ENCODE measurements around the gene TCP11L2.
"Not testable (repeated sequence)": the region's sequence is repeated elsewhere in the genome, so short reads cannot be mapped to it uniquely, and the experiment has no call there.

Gene TCP11L2

DNA sequence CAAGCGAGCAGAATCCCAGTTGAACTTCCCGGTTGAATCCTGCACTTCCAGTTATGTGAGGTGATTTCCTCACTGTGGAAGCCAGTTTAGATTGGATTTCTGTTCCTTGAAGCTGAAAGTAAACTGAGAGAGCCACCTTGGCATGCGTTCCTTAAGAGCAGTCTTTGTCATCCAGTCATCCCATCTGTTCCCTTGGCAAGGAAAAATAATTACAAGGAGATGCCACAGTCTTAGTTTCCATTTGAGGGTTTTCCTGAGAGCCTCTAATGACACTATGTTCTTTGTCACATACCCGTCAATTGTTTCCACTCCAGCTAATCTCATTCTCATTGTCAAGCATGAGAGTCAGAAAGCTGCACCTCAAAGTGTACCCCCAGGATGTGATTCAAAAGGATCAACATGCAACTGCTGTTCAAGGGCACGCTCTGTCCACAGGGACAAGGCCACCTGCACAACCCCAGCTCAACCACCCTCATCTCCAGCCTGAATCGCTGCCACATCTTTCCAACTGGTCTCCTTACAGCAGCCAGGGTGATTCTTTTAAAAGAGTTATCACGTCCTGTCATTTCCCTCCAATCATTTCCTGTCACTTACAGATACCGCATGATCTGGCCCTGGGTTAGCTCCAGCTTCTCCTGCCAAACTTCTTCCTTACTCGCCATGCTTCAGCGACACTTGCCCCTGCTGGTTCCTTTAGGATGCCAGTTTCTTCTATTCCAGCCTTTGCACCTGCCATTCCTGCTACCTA is 18.0 kb upstream of the TCP11L2 start:
- no peak for DNase-seq

GRCh38 chr12:106285982-106286381 is 16.6 kb upstream of the TCP11L2 start:
- DNase-seq, result no peak

GRCh38 chr12:106286576-106287162 is 15.9 kb upstream of the TCP11L2 start:
- DNase-seq, result not testable (repeated sequence)

GRCh38 chr12:106287364-106287763 is 15.2 kb upstream of the TCP11L2 start:
- peak; percentile 39 for DNase-seq

DNA sequence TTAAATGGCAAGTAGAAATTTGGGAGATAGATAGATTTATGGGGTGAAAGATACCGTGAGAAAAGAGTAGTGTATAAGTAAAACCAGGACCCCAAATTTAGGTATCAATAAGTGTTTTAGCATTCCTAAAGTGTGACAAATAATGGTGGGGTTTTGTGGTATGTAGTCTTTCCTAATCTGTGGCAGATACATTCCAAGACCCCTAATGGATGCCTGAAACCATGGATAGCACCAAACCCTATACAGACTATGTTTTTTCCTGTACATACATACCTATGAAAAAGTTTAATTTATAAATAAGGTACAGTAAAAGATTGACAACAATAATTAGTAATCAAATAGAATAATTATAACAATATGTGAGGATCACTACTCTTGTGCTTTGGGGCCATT is 14.4 kb upstream of the TCP11L2 start:
- peak; percentile 73 for DNase-seq

DNA sequence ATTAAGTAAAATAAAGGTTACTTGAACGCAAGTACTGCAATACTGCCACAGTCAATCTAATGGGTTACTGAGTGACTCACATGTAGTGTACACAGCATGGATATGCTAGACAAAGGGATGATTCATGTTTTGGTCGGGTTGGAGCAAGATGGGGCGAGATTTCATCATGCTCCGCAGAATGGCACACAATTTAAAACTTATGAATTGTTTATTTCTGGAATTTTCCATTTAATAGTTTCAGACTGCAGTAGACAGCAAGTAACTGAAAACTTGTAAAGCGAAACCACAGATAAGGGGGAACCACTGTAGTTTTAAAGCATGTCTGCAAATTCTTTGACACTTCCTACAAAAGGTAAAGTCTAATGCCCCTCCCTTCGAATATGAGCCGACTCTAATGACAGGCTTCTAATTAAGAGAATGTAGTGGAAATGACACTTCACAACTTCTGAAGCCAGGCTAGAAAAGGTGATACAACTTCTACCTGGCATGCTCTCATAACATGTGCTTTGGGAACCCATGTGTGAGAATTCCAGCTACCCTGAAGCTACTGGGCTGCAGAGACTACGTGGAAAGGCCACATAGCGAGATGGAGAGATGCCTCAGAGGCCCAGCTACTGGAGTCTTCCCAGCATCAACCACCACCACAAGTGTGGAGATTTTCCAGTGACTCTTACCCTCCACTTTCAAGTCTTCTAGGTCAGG is 13.9 kb upstream of the TCP11L2 start:
- DNase-seq, result peak; percentile 96

GRCh38 chr12:106289196-106289681 is 13.3 kb upstream of the TCP11L2 start:
- DNase-seq, result no peak

DNA sequence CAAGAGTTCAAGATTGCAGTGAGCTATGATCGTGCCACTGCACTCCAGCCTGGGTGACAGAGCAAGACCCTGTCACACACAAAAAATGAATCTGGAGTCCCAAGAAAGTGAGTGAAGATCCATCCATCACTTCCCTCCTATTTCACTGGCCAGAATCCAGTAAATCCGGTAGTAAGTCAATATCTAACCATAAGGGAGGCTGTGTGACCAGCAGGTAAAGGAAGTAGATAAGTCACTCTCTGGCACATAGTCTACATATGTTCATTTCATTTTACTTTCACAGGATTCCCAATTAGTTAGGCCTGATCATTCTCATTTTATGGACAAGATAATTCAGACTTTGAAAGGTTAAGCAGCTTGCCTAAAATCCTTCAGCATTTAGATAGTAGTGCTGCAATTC is 11.9 kb upstream of the TCP11L2 start:
- DNase-seq, result no peak

- no peak for DNase-seq
Observed at GRCh38 chr12:106291342-106291741, 11.2 kb upstream of the TCP11L2 start.

DNA sequence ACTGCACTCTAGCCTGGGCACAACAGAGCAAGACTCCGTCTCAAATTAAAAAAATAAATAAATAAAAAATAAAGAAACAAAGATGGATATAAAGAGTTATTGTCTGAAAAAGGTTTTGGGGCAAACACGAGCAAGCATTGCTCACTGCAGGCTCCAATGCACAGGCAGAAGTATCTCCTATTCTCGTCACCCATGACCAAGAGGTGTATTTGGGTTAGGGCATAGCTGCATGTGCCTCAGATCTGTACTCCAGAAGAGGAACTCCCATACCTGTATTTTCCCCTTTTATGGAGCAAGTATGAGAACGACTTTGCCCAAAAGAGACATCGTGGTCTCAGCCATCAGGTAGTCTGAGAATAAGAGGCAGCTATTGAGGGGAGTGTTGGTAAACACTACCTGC is 10.2 kb upstream of the TCP11L2 start:
- no peak for DNase-seq

DNA sequence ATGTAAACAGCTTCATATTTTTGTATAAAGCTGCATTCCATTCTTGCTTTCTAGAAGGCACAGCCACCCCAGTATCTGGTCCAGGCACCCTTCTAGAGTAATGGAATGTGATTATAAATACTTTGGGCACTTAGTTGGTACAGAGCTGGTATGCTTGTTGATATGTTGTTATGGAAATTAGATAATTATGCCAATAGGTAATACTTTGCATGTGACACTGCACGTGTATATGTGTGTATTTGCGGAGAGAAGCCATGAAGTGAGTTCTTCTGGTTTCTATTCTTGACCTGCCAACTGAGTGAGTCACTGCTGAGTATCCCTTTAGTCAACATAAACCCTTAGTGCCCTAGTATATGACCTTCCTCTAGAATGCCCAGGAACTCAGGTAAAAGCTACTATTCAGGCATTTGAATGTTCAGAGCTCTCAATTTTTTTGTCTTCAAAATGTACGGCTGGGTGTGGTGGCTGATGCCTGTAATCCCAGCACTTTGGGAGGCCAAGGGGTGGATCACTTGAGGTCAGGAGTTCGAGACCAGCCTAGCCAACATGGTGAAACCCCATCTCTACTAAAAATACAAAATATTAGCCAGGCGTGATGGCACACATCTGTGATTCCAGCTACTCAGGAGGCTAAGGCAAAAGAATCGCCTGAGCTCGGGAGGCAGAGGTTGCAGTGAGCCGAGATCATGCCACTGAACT is 6.2 kb upstream of the TCP11L2 start:
- DNase-seq, result peak; percentile 38

- no peak for DNase-seq
Observed at GRCh38 chr12:106297075-106297474, 5.5 kb upstream of the TCP11L2 start.

GRCh38 chr12:106297681-106298080 is 4.9 kb upstream of the TCP11L2 start:
- no peak for DNase-seq

GRCh38 chr12:106299202-106299774 is 3.2 kb upstream of the TCP11L2 start:
- no peak for DNase-seq

- no peak for DNase-seq
Observed at GRCh38 chr12:106300761-106301160, 1.8 kb upstream of the TCP11L2 start.

DNA sequence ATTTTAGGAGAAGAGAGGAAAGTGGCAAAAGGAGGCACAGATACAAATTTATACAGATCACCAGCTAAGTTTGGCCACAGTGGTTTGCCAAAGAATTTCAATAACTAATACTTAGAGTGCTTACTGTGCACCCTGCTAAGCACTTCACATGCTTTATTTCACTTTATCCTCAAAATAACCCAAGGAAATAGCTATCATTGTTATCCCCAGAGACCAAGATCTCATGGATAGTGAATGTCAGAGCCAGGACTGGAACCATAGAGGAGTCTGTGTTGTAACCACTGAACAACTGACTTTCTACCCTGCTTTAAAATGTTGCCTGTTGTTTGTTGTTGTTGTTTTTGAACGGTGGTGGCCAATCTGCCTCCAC is 1.3 kb upstream of the TCP11L2 start:
- DNase-seq, result peak; percentile 64

- DNase-seq, result peak; percentile 48
Observed at GRCh38 chr12:106301611-106302321, 767 bp upstream of the TCP11L2 start.

- peak; percentile 65 for DNase-seq
Observed at GRCh38 chr12:106303202-106303820, 778 bp downstream of the TCP11L2 start.

DNA sequence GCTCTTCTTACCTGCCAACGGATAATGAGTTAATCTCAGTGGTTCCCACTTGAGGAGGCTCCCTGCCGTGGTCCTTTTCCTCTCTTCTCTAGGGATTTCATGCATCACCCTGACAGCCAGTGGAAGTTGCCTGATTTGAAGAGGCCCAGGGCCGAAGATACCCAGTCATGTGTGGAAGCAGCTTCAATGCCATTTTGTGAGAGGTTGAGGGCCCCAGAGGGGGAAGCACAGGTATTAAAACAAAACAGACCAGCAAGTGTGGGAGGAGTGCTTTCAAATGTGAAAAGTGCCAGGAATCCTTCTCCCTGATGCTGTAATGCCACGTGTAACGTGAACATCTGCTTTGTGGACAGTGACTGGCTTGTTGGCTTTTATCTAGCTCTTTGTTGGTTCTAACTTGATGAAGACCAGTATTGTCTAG is 1.5 kb downstream of the TCP11L2 start:
- DNase-seq, result no peak

GRCh38 chr12:106304797-106305196 is 2.3 kb downstream of the TCP11L2 start:
- no peak for DNase-seq

GRCh38 chr12:106305376-106305775 is 2.8 kb downstream of the TCP11L2 start:
- no peak for DNase-seq

DNA sequence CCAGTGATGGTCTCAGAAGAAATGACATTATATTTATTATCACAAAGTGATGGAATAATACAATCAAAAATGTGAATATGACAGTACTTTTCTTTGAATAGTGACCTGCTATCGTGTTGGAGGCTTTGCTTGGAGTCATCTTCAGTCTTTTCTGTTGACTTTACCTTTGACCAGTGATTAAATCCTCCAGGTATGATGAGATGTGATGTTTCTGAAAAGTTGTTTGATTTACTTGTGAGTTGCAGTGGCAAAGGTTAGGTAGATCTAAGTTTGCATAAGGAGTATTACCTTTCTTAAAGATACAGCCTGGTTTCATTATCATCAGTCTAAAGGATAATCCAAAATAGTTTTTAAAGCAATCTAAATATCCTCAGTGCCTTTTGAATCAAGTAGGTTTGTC is 4.6 kb downstream of the TCP11L2 start:
- no peak for DNase-seq
